Measurements from ENCODE around the gene ARID5B.

The ARID5B gene

GRCh38 chr10:61939902-61940301 lies 38.4 kb downstream of the ARID5B start:
- DNase-seq, result no peak

GRCh38 chr10:61941202-61941681 lies 39.7 kb downstream of the ARID5B start:
- DNase-seq, result no peak

- DNase-seq, result no peak
Measured at GRCh38 chr10:61942604-61943461, 41.3 kb downstream of the ARID5B start.

GRCh38 chr10:61943674-61944378 lies 42.3 kb downstream of the ARID5B start:
- DNase-seq, result no peak

- no peak for DNase-seq
Measured at GRCh38 chr10:61944410-61945147, 43.1 kb downstream of the ARID5B start.

- no peak for DNase-seq
Measured at GRCh38 chr10:61949687-61950086, 48.2 kb downstream of the ARID5B start.

- DNase-seq, result no peak
Measured at GRCh38 chr10:61950449-61951143, 49.1 kb downstream of the ARID5B start.

- no peak for DNase-seq
Measured at GRCh38 chr10:61951144-61951483, 49.6 kb downstream of the ARID5B start.

- DNase-seq, result no peak
Measured at GRCh38 chr10:61952028-61952674, 50.7 kb downstream of the ARID5B start.

GRCh38 chr10:61953183-61953582 lies 51.7 kb downstream of the ARID5B start:
- peak; percentile 17 for DNase-seq

GRCh38 chr10:61957806-61958205 lies 56.3 kb downstream of the ARID5B start:
- no peak for DNase-seq

- DNase-seq, result no peak
Measured at GRCh38 chr10:61958311-61958710, 56.8 kb downstream of the ARID5B start.

GRCh38 chr10:61958805-61959204 lies 57.3 kb downstream of the ARID5B start:
- no peak for DNase-seq

- no peak for DNase-seq
Measured at GRCh38 chr10:61959814-61960213, 58.3 kb downstream of the ARID5B start.

GRCh38 chr10:61960396-61961120 lies 59.1 kb downstream of the ARID5B start:
- no peak for DNase-seq

GRCh38 chr10:61961278-61961677 lies 59.8 kb downstream of the ARID5B start:
- DNase-seq, result no peak

GRCh38 chr10:61962971-61963370 lies 61.5 kb downstream of the ARID5B start:
- DNase-seq, result no peak

GRCh38 chr10:61963669-61964058 lies 62.2 kb downstream of the ARID5B start:
- no peak for DNase-seq

- DNase-seq, result no peak
Measured at GRCh38 chr10:61964059-61964709, 62.7 kb downstream of the ARID5B start.

- DNase-seq, result no peak
Measured at GRCh38 chr10:61964949-61965702, 63.6 kb downstream of the ARID5B start.

Data from NCI-H2227 treated with DMSO at 0.1 percent for 48 hours (cell line).